ENCODE data around the gene MAEA.
"Not testable (repeated sequence)": the region's sequence is repeated elsewhere in the genome, so short reads cannot be mapped to it uniquely, and the experiment has no call there.

The MAEA gene

GRCh38 chr4:1277667-1278665 is 11.7 kb upstream of the MAEA start:
- DNase-seq (ENCODE audit: insufficient read length, low spot score) (no peak), FAIRE-seq (no peak)

GRCh38 chr4:1279253-1279652 is 10.4 kb upstream of the MAEA start:
- DNase-seq (ENCODE audit: insufficient read length, low spot score) = no peak
- FAIRE-seq = no peak

- FAIRE-seq = no peak
- DNase-seq (ENCODE audit: insufficient read length, low spot score) = no peak
These were observed 6.0 kb upstream of the MAEA start for GRCh38 chr4:1283711-1284110.

DNA sequence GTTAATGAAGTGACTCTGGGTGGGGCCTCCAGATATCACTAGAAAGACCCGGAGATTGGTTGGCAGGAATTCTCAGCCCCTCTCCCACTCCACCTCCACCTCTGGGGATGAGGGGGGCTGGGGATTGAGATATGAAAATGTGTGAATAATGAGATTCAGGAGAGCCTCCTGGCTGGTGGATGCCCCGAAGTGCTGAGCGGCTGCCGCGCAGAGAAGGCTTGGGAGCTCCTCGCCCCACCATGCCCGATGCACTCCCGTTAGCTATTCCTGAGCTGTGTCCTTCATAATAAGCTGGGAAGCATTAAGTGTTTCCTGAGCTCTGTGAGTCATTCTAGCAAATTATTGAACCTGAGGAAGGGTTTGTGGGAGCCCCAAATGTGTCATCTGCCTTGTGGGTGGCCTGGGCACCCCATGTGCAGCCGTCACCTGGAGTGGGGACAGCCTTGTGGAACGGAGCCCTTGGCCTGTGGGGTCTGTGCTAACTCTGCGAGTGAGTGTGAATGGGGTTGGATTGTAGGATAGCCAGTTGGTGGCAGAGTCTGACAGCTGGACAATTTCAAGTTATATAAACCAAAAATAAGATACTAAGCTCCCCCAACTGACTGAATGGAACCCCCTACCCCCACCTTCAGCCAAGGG is 4.4 kb upstream of the MAEA start:
- DNase-seq (ENCODE audit: insufficient read length, low spot score) = no peak
- no peak for FAIRE-seq

DNA sequence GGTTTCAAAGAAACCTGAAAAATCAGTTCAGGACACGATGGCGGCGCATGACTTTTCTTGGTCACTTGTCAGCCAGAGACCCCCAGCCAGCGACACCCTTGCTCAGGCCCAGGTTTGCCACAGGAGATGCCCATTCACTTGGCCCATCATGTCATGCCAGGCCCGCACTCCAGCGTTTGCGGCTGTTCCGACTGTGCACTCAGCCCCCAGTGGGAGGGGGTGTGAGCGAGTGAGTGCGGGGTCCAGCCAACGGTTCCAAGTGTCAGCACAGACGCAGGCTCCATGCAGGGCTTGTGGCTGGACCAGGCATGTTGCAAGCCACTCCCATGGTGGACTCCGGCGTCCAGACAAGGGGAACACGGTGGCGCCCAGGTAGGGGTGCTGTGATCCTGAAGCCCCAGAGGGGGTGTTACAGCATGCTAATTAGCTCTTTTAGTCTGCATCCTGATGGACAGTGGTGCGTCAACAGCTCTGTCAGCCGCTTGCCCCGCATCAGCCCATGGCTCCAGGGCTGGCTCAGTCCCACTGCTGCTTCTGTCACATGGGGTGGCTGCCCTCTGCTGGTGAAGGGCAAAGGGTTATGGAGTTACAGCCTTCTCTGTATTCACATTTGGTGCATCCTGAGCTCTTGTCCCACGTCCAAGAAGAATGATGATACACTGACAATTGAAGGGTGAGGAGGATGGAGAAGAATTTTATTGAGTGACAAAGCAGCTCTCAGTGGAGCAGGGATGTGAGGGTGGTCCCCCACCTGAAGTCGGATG is 3.7 kb upstream of the MAEA start:
- FAIRE-seq (no peak), DNase-seq (ENCODE audit: insufficient read length, low spot score) (no peak)

- DNase-seq (ENCODE audit: insufficient read length, low spot score) (no peak), FAIRE-seq (no peak)
These were observed 905 bp upstream of the MAEA start for GRCh38 chr4:1288786-1289185.

DNA sequence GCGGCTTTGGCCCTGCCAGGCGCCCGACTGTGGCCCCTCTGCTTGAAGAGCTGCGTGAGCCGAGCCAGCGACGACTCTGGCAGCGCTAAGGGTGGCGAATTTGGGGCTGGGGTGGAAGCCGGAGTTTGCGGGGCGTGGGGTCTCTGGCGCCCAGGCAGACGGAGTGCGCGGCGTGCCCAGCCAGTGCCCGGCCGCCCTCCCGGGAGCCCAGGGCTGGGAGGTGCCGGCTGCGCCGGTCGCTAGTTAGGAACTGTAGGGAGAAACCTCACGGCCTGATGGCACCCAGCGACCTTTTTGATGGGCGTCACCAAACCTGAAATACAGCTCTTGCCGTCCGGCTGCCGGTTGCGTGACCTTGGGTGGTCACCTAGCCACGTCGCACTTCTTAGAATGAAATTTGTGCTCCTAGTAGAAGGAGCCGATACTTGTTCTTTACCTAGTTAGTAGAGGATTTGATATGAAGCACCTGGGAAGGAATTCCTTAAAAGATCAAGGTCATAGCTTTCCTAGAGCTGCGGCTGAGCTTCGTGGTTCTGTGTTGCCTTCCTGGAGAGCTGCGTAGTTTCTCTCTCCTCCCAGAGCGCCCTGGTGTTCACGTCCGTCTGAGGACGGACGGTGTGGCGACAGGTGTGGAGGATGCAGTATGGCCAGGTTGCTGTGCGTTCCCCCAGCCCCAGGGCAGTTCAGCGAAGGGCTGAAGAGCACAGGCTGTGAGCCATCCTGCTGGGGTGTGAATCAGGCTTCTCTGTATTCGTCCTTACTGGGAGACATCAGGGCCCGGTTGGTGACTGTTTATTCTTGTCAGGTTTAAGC is 680 bp downstream of the MAEA start:
- DNase-seq (ENCODE audit: insufficient read length, low spot score) (no peak), FAIRE-seq (no peak)

- DNase-seq (ENCODE audit: insufficient read length, low spot score) (no peak), FAIRE-seq (no peak)
These were observed 1.4 kb downstream of the MAEA start for GRCh38 chr4:1291091-1291490.

- no peak for FAIRE-seq
- no peak for DNase-seq (ENCODE audit: insufficient read length, low spot score)
These were observed 2.5 kb downstream of the MAEA start for GRCh38 chr4:1291996-1292702.

DNA sequence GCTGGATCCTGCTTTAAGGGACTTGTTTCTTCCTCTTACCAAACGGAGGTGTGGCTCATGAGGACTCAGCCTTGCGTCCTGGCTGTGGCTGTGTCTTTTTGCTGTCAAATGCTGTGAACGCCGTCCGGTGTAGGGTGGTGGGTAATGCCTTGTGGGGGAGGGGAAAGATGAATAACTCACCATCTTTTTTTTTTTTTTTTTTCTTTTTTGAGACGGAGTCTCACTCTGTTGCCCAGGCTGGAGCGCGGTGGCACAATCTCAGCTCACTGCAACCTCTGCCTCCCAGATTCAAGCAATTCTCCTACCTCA is 3.0 kb downstream of the MAEA start:
- not testable (repeated sequence) for DNase-seq (ENCODE audit: insufficient read length, low spot score); FAIRE-seq

- DNase-seq (ENCODE audit: insufficient read length, low spot score) = no peak
- no peak for FAIRE-seq
These were observed 3.8 kb downstream of the MAEA start for GRCh38 chr4:1293531-1293941.

DNA sequence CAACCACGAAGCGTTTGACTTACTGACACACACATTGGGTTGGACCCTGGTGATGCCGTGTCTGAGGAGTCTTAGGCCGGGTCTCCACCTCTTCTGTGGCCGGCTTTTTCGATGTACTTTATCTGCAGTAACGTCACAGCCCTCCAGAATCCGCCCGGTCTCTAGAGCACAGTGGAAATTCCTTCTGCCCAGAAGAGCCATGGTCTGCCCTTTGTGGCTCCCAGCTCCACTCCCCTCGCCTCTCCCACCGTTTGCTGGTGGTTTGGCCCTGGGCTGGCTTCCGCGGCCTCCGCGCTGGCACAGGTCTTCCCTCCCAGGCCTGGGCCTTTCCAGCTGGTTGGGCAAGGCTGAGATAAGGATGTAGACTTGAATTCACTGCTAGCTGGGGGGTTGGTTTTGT is 4.3 kb downstream of the MAEA start:
- no peak for DNase-seq (ENCODE audit: insufficient read length, low spot score)
- no peak for FAIRE-seq

GRCh38 chr4:1294424-1294823 is 4.7 kb downstream of the MAEA start:
- FAIRE-seq (no peak), DNase-seq (ENCODE audit: insufficient read length, low spot score) (no peak)

GRCh38 chr4:1294891-1295290 is 5.2 kb downstream of the MAEA start:
- FAIRE-seq = no peak

DNA sequence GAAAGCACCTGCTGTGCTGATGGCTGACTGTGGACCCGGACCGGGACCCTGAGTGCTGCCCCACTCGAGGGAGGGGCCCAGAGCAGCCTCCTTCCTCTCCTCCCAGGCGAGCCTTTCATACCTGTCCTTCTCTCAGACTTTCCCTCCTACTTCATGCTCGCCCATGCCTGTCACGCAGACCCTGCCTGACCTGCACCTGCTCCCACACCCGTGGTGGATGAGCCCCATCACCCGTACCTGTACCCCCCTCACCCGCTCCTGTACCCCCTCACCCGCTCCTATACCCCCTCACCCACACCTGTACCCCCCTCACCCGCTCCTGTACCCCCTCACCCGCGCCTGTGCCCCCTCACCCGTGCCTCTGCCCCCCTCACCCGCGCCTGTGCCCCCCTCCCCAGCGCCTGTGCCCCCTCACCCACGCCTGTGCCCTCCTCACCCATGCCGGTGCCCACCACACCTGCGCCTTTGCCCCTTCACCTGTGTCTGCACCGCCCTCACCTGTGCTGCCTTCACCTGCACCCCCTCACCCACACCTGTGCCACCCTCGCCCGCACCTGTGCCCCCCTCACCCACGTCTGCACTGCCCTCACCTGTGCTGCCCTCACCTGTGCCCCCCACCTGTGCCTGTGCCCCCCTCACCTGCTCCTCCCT is 5.8 kb downstream of the MAEA start:
- FAIRE-seq (no peak), DNase-seq (ENCODE audit: insufficient read length, low spot score) (no peak)

More at GRCh38 chr4:1294891-1295290, 5.2 kb downstream of the MAEA start:
- no peak for DNase-seq (ENCODE audit: insufficient read length, low spot score)

DNA sequence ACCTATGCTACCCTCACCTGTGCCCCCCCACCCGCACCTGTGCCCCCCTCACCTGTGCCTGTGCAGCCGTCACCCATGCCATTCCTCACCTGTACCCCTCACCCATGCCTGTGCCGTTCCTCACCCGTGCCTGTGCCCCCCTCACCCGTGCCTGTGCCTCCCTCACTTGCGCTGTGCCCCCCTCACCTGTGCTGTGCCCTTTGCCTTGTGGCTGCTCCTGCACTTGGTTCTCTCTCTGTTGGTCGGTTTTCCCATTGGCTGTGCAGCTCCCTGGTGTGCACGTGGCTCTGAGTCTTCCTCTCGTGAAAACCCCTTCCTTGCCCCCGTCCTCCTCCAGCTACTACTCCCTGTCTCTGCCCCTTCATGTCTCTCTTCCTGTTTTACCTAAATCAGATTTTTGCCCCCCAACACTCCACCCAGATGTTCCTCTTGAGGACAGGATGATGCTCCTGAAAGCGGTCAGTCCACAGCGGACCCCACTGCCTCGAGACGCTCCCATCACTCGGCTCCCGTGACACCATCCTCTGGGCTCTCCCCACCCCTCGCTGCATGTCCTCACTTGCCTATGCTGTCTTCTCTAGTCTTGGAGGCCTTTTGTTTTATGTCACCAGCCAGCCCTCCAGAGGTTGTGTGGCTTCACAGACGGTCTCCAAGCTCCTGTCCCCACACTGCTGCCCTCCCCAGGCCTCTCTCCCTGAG is 6.8 kb downstream of the MAEA start:
- DNase-seq (ENCODE audit: insufficient read length, low spot score) (no peak), FAIRE-seq (peak; percentile 20)

- no peak for DNase-seq (ENCODE audit: insufficient read length, low spot score)
- no peak for FAIRE-seq
These were observed 7.3 kb downstream of the MAEA start for GRCh38 chr4:1297023-1297395.

DNA sequence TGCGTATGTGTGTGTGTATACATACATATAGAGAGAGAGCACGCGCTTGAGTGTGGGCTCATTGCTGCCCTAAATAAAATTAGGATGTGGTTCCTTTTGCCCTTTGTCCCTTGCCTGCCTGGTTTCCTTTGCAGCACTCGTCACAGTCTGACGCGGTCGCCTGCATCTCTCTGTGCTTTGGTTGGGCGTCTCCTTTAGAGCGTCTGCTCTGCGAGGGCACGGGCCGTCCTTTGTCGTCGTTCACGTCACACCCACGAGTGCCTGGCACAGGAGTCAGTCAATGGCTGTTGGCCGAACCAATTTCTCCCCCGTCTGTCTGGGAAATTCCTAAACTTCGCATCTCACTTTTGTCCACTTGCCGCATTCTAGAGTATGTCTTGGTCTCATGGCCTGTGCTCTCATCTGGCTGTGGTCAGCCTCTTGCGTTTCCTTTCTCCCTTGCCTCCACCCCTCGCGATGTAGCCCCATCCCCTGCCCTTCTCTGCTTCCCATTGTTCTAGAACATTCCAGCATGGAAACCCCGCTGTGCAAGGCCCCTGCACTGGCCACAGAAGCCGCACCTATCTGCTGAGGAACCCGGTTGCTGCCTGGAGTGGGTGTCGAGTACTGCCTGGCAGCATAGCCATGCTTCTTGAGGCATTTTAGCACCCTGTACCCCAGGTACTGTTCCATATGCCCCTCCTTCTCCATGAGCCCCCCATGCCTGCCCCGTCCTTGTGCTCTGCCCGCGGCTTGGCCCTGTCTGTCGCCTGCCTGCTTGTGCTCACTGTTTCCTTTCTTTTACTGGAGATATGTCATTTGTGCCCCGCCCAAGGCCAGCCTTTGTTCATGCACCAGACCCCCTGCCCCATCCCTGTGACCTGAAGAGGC is 8.0 kb downstream of the MAEA start:
- FAIRE-seq (no peak), DNase-seq (ENCODE audit: insufficient read length, low spot score) (no peak)

All from HTR-8/SVneo (cell line).